GM12878 (cell line): Measurements from ENCODE around the gene S1PR4. TPM values are rescaled to one million over a fixed set of nuclear protein-coding genes. Genes with fewer than 3 reads are reported as not detected.

ENCODE experiments used
- BCL11A ChIP-seq: IDR thresholded peaks from 2 replicates; pipeline ENCODE4 v1.6.1; 2011; ENCODE audit warnings: low read depth, low read length
- GABPA ChIP-seq: IDR thresholded peaks from 2 replicates; pipeline ENCODE4 v1.6.1; 2014; ENCODE audit warnings: antibody characterized with exemption, low read depth, mild to moderate bottlenecking, inconsistent platforms
- GATAD2B ChIP-seq: fragments of 450-650 bp; conservative IDR thresholded peaks from 2 replicates; pipeline ENCODE4 v1.6.1; 2017; ENCODE audit warnings: low read depth, mild to moderate bottlenecking, moderate library complexity
- KAT2A ChIP-seq: conservative IDR thresholded peaks from 2 replicates; pipeline ENCODE4 v1.6.1; 2011; ENCODE audit warnings: low read depth, low read length; ENCODE audit not compliant: control insufficient read depth
- NR2C2 ChIP-seq: IDR thresholded peaks from 2 replicates; pipeline ENCODE4 v1.6.1; 2011; ENCODE audit warnings: borderline replicate concordance, low read depth; ENCODE audit not compliant: control insufficient read depth, insufficient read length
- RUNX3 ChIP-seq: IDR thresholded peaks from 2 replicates; pipeline ENCODE4 v1.6.1; 2012; ENCODE audit warnings: low read length, inconsistent platforms
- SIX5 ChIP-seq: IDR thresholded peaks from 2 replicates; pipeline ENCODE4 v1.6.1; 2011; ENCODE audit warnings: mild to moderate bottlenecking, low read depth, low read length, moderate library complexity; ENCODE audit not compliant: severe bottlenecking
- SMC3 ChIP-seq: IDR thresholded peaks from 2 replicates; pipeline ENCODE4 v1.6.1; 2011; ENCODE audit warnings: low read length, improper control_type of control experiment, borderline replicate concordance
- SRF ChIP-seq, 2 experiments: IDR thresholded peaks; 2 replicates each; pipeline ENCODE4 v1.6.1; 2011; ENCODE audit warnings: low read depth in 2 of 2, low read length in 2 of 2, mild to moderate bottlenecking in 1 of 2, moderate library complexity in 1 of 2
- TAF1 ChIP-seq: IDR thresholded peaks from 2 replicates; pipeline ENCODE4 v1.6.1; 2011; ENCODE audit warnings: mild to moderate bottlenecking, low read depth, low read length, borderline replicate concordance
- TCF7 ChIP-seq: IDR thresholded peaks from 2 replicates; pipeline ENCODE4 v1.6.1; 2014; ENCODE audit warnings: antibody characterized with exemption, borderline replicate concordance
- ZBED1 ChIP-seq: IDR thresholded peaks from 2 replicates; pipeline ENCODE4 v1.6.1; 2016; ENCODE audit warnings: borderline replicate concordance
- ZNF24 ChIP-seq: fragments of 450-650 bp; IDR thresholded peaks from 2 replicates; pipeline ENCODE4 v1.6.1; 2017; ENCODE audit warnings: antibody characterized with exemption, mild to moderate bottlenecking
- polyA plus RNA-seq, 11 experiments: library from polyadenylated mRNA; depleted of rRNA in 4 of 11; unstranded in 6 of 11; stranded (reverse) in 5 of 11; fragments of >200 nt; fragmentation: Nextera tagmentation in 4 of 11; fragmentation: Illumina TruSeq in 1 of 11; extraction: Ambion mirVana in 4 of 11; extraction: Trizol in 1 of 11; gene quantifications; 1 replicate in 1 of 11; 2 replicates in 10 of 11; pipeline versions ENCODE4 v1.2.1 to v1.2.3, GENCODE V29; 2011 to 2016; ENCODE audit warnings: inconsistent platforms in 2 of 11, missing spikeins in 2 of 11, low read depth in 1 of 11
- total RNA-seq, 4 experiments: library from RNA; depleted of rRNA in 3 of 4; stranded (reverse); fragments of >200 nt in 3 of 4; fragmentation: Illumina TruSeq in 1 of 4; extraction: Trizol in 1 of 4; gene quantifications; 2 replicates each; pipeline versions ENCODE4 v1.2.1 to v1.2.3, GENCODE V29; 2013 to 2021
- TF ChIP-seq, protein P1 (sequence below): fragments of 450-650 bp; IDR thresholded peaks from 2 replicates; pipeline ENCODE4 v1.6.1; 2016; ENCODE audit warnings: mild to moderate bottlenecking
- TF ChIP-seq, protein P2 (sequence below): fragments of 150-350 bp; IDR thresholded peaks from 2 replicates; pipeline ENCODE4 v1.6.1; 2014; ENCODE audit warnings: mild to moderate bottlenecking, low read depth, low read length
- TF ChIP-seq, protein P3 (sequence below), 3 experiments: IDR thresholded peaks in 2 of 3; conservative IDR thresholded peaks in 1 of 3; 2 replicates each; pipeline ENCODE4 v1.5.1; 2011; ENCODE audit warnings: low read depth in 3 of 3, low read length in 3 of 3, mild to moderate bottlenecking in 3 of 3, control low read depth in 2 of 3, moderate library complexity in 2 of 3, inconsistent platforms in 1 of 3, mixed read lengths in 1 of 3; ENCODE audit not compliant: control insufficient read depth in 2 of 3, insufficient read depth in 1 of 3; ENCODE audit errors: extremely low read depth in 1 of 3
- TF ChIP-seq, protein P4 (sequence below): fragments of 150-350 bp; IDR thresholded peaks from 2 replicates; pipeline ENCODE4 v1.6.1; 2016; ENCODE audit warnings: low read depth, low read length
- TF ChIP-seq, protein P5 (sequence below): fragments of 450-650 bp; conservative IDR thresholded peaks from 2 replicates; pipeline ENCODE4 v1.6.1; 2017; ENCODE audit warnings: mild to moderate bottlenecking, moderate library complexity

Gene S1PR4
- total and polyA plus RNA-seq, 10 of the 15 experiments (the other 5 are each of a cell fraction or from before 2014, with no cell fraction given) = 0.19 to 57.7 (median 32.4) TPM; not detected in 1

DNA sequence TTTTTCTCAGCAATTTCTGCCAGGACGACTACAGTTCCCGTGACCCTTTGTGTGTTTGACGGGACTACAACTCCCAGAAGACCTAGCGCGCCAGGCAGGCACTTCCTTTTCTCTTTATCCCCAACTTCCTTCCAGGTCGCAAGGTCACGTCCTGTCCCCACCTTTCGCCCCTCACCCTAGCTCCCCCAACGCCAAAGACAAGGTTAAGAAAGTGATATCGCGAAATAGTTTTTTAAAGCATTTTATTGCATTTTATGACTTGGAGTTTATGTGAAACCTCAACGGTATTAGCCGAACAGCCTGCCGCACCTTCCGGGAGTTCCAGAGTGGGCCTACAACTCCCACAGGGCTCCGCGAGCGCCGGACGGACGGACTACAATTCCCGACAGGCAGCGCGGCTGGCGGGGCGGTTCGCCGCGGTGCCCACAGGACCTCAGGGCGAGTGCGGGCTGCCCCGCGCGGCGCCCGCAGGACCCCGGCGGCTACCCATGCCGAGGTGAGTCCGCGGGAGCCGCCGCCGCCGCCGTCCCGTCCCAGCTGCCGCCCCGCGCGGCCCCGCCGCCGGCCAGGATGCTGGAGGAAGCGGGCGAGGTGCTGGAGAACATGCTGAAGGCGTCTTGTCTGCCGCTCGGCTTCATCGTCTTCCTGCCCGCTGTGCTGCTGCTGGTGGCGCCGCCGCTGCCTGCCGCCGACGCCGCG lies 7.0 kb downstream of the S1PR4 start, which contains the start of gene NCLN (continued):
- no peak for TF ChIP-seq SMC3
- peak; percentile 7; the same call in 1 of the 2 replicates for TF ChIP-seq ZNF24
- TF ChIP-seq, protein P1, sequence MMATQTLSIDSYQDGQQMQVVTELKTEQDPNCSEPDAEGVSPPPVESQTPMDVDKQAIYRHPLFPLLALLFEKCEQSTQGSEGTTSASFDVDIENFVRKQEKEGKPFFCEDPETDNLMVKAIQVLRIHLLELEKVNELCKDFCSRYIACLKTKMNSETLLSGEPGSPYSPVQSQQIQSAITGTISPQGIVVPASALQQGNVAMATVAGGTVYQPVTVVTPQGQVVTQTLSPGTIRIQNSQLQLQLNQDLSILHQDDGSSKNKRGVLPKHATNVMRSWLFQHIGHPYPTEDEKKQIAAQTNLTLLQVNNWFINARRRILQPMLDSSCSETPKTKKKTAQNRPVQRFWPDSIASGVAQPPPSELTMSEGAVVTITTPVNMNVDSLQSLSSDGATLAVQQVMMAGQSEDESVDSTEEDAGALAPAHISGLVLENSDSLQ = peak; percentile 50; the same call in 1 of the 2 replicates
- no peak for TF ChIP-seq KAT2A
- TF ChIP-seq, protein P2, sequence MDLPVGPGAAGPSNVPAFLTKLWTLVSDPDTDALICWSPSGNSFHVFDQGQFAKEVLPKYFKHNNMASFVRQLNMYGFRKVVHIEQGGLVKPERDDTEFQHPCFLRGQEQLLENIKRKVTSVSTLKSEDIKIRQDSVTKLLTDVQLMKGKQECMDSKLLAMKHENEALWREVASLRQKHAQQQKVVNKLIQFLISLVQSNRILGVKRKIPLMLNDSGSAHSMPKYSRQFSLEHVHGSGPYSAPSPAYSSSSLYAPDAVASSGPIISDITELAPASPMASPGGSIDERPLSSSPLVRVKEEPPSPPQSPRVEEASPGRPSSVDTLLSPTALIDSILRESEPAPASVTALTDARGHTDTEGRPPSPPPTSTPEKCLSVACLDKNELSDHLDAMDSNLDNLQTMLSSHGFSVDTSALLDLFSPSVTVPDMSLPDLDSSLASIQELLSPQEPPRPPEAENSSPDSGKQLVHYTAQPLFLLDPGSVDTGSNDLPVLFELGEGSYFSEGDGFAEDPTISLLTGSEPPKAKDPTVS = no peak
- TF ChIP-seq GATAD2B = peak; percentile 84; the same call in 1 of the 2 replicates
- TF ChIP-seq, protein P3, sequence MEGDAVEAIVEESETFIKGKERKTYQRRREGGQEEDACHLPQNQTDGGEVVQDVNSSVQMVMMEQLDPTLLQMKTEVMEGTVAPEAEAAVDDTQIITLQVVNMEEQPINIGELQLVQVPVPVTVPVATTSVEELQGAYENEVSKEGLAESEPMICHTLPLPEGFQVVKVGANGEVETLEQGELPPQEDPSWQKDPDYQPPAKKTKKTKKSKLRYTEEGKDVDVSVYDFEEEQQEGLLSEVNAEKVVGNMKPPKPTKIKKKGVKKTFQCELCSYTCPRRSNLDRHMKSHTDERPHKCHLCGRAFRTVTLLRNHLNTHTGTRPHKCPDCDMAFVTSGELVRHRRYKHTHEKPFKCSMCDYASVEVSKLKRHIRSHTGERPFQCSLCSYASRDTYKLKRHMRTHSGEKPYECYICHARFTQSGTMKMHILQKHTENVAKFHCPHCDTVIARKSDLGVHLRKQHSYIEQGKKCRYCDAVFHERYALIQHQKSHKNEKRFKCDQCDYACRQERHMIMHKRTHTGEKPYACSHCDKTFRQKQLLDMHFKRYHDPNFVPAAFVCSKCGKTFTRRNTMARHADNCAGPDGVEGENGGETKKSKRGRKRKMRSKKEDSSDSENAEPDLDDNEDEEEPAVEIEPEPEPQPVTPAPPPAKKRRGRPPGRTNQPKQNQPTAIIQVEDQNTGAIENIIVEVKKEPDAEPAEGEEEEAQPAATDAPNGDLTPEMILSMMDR (IDR thresholded peaks at IDR 0.05 in 2 of 3, conservative IDR thresholded peaks at IDR 0.05 in 1 of 3; ENCODE audit: control insufficient read depth in 2 of 3, extremely low read depth in 1 of 3, insufficient read depth in 1 of 3, low read depth in 3 of 3, low read length in 3 of 3) = no peak
- peak; percentile 91 for TF ChIP-seq SIX5
- TF ChIP-seq TAF1 = no peak
- TF ChIP-seq TCF7 = no peak
- TF ChIP-seq RUNX3 = 0 out of 2 replicates have a peak, but pooled peaks have one; percentile 64
- peak in 1 of 2 experiments; percentile 57; a peak in 1 of 4 replicates for TF ChIP-seq SRF (IDR thresholded peaks at IDR 0.05; ENCODE audit: low read depth in 2 of 2, low read length in 2 of 2)
- TF ChIP-seq GABPA = peak; percentile 99
- 0 out of 2 replicates have a peak, but pooled peaks have one; percentile 21 for TF ChIP-seq ZBED1
- TF ChIP-seq, protein P4, sequence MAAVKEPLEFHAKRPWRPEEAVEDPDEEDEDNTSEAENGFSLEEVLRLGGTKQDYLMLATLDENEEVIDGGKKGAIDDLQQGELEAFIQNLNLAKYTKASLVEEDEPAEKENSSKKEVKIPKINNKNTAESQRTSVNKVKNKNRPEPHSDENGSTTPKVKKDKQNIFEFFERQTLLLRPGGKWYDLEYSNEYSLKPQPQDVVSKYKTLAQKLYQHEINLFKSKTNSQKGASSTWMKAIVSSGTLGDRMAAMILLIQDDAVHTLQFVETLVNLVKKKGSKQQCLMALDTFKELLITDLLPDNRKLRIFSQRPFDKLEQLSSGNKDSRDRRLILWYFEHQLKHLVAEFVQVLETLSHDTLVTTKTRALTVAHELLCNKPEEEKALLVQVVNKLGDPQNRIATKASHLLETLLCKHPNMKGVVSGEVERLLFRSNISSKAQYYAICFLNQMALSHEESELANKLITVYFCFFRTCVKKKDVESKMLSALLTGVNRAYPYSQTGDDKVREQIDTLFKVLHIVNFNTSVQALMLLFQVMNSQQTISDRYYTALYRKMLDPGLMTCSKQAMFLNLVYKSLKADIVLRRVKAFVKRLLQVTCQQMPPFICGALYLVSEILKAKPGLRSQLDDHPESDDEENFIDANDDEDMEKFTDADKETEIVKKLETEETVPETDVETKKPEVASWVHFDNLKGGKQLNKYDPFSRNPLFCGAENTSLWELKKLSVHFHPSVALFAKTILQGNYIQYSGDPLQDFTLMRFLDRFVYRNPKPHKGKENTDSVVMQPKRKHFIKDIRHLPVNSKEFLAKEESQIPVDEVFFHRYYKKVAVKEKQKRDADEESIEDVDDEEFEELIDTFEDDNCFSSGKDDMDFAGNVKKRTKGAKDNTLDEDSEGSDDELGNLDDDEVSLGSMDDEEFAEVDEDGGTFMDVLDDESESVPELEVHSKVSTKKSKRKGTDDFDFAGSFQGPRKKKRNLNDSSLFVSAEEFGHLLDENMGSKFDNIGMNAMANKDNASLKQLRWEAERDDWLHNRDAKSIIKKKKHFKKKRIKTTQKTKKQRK = no peak
- no peak for TF ChIP-seq BCL11A
- TF ChIP-seq, protein P5, sequence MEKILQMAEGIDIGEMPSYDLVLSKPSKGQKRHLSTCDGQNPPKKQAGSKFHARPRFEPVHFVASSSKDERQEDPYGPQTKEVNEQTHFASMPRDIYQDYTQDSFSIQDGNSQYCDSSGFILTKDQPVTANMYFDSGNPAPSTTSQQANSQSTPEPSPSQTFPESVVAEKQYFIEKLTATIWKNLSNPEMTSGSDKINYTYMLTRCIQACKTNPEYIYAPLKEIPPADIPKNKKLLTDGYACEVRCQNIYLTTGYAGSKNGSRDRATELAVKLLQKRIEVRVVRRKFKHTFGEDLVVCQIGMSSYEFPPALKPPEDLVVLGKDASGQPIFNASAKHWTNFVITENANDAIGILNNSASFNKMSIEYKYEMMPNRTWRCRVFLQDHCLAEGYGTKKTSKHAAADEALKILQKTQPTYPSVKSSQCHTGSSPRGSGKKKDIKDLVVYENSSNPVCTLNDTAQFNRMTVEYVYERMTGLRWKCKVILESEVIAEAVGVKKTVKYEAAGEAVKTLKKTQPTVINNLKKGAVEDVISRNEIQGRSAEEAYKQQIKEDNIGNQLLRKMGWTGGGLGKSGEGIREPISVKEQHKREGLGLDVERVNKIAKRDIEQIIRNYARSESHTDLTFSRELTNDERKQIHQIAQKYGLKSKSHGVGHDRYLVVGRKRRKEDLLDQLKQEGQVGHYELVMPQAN = peak; percentile 92
- no peak for TF ChIP-seq NR2C2
